ENCODE results near the gene EEF1AKMT4.

EEF1AKMT4 gene

GRCh38 chr3:184240384-184241140, 8.9 kb upstream of the EEF1AKMT4 start:
- H3K4me3 ChIP-seq (replicated peaks; ENCODE audit: low read depth, low read length), result no peak overlapping the region
- no peaks in the 10 kb centered on the region for H3K27me3 ChIP-seq (replicated peaks; ENCODE audit: control insufficient read depth, insufficient read depth, low read length)
- H3K36me3 ChIP-seq (ENCODE audit: control insufficient read depth, insufficient read depth, low read length), result peaks cover 27% of the 10 kb centered on the region
- no peak for TF ChIP-seq CTCF (IDR thresholded peaks at IDR 0.05; ENCODE audit: insufficient read depth, low read length, poor library complexity, severe bottlenecking)
- DNase-seq (ENCODE audit: extremely low read depth, insufficient read length), result no peak

- TF ChIP-seq CTCF (IDR thresholded peaks at IDR 0.05; ENCODE audit: insufficient read depth, low read length, poor library complexity, severe bottlenecking), result no peak
- Histone ChIP-seq H3K4me3 (replicated peaks; ENCODE audit: low read depth, low read length) (no peak overlapping the region), H3K27me3 (replicated peaks; ENCODE audit: control insufficient read depth, insufficient read depth, low read length) (no peaks in the 10 kb centered on the region), H3K36me3 (ENCODE audit: control insufficient read depth, insufficient read depth, low read length) (peaks cover 27% of the 10 kb centered on the region)
- DNase-seq (ENCODE audit: extremely low read depth, insufficient read length), result no peak
Observed at GRCh38 chr3:184241141-184241446, 8.4 kb upstream of the EEF1AKMT4 start.

DNA sequence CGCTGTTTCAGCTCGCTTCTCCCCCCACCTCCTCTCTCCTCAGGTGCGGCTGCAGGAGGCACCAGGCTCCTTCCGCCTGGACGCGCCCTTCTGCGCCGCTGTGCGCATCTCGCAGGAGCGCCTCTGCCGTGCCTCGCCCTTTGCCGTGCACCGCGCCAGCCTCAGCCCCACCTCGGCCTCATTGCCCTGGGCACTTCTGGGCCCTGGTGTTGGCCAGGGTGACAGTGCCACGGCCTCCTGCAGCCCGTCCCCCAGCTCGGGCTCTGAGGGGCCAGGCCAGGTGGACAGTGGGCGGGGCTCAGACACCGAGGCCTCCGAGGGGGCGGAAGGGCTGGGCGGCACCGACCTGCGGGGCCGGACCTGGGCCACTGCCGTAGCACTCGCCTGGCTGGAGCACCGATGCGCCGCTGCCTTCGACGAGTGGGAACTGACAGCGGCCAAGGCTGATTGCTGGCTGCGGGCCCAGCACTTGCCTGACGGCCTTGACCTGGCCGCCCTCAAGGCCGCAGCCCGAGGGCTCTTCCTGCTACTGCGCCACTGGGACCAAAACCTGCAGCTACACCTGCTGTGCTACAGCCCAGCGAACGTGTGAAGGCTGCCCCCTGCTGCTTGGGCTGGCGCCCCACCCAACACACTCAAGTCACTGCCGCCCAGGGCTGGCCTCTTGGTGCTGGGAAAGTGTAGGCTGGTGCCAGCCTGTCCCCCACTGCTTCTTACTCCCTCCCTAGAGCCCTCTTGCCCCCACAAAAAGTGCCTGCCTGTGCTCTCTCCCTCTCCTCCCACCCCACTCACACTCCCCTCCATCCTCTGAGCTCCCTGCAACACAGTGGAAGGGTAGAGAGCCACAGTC, 7.8 kb upstream of the EEF1AKMT4 start:
- TF ChIP-seq CTCF (IDR thresholded peaks at IDR 0.05; ENCODE audit: insufficient read depth, low read length, poor library complexity, severe bottlenecking), result peak; percentile 22
- peaks cover 27% of the 10 kb centered on the region for H3K36me3 ChIP-seq (ENCODE audit: control insufficient read depth, insufficient read depth, low read length)
- no peaks in the 10 kb centered on the region for H3K27me3 ChIP-seq (replicated peaks; ENCODE audit: control insufficient read depth, insufficient read depth, low read length)
- H3K4me3 ChIP-seq (replicated peaks; ENCODE audit: low read depth, low read length), result no peak overlapping the region
- no peak for DNase-seq (ENCODE audit: extremely low read depth, insufficient read length)

DNA sequence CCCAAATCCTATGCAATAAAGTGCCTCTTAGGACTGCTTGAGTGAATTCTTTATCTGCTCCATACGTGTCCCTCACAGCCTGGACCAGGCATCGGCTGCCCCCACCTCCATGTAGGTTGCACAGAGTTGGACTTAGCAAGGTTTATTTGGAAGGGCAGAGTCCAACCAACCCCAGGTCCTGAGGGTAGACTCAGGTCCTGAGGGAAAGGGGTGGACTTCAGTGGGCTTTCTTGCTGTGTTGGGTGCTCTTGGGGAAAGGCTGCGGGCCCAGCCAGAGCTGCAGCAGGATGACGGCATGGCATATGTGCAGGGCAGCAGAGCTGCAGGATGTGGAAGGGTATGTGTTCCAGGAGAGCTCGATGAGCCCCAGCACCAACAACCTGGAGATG, 7.2 kb upstream of the EEF1AKMT4 start:
- Histone ChIP-seq H3K4me3 (replicated peaks; ENCODE audit: low read depth, low read length) (no peak overlapping the region), H3K36me3 (ENCODE audit: control insufficient read depth, insufficient read depth, low read length) (peaks cover 27% of the 10 kb centered on the region), H3K27me3 (replicated peaks; ENCODE audit: control insufficient read depth, insufficient read depth, low read length) (no peaks in the 10 kb centered on the region)
- TF ChIP-seq CTCF (IDR thresholded peaks at IDR 0.05; ENCODE audit: insufficient read depth, low read length, poor library complexity, severe bottlenecking), result no peak
- DNase-seq (ENCODE audit: extremely low read depth, insufficient read length), result no peak

DNA sequence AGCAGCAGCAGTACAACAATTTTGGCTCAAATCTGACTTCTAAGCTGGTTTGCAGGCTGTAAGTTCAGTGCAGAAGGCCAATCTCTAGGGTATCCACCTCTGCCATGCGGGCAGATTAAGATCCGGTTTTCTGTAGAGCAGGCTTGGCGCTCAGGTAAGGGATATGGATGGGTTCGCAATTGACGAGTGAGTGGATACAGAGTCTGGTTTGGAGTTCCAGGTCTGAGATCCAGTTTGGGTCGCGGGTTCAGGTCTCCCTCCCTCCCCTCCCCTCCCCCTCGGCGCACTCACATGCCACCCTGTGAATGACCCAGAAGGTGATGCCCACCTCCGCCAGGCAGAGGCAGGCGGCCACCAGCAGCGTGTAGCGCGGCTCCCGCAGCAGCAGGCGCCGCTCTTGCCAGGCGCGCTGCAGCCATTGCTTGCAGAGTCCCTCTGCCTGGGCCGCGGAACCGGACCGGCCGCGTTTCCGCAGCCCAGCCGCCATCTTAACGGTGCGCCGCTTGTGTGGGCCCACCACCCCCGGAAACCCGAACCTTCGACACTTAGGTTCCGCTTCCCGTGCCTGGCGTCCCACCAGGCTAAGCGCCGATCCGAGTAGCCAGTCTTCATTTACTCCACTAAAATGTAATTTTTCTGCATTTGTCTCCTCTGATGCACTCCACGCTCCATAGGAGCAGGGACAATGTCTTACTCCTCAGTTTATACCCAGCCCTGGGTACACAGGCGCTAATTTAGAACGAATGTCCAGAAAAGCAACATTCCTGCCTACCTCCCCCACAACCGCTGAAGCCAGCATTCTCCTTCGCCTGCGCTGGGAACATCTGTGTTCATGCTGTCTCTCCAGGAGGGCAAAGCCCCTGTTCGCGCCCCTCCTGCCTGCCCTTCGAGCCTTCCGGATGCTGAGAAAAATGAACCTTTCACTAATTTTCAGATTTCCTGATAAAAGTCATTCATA, 739 bp upstream of the EEF1AKMT4 start, which contains the start of gene ALG3:
TSS of gene ALG3 (minus strand) at position 509 of the 958 bp plus-strand sequence. CDS start at position 487, 22 bp downstream.
- Histone ChIP-seq H3K27me3 (replicated peaks; ENCODE audit: control insufficient read depth, insufficient read depth, low read length) (no peaks in the 10 kb centered on the region), H3K36me3 (ENCODE audit: control insufficient read depth, insufficient read depth, low read length) (peaks cover 13% of the 10 kb centered on the region), H3K4me3 (replicated peaks; ENCODE audit: low read depth, low read length) (peak within 1 kb of the TSS; percentile 99)
- TF ChIP-seq CTCF (IDR thresholded peaks at IDR 0.05; ENCODE audit: insufficient read depth, low read length, poor library complexity, severe bottlenecking), result no peak
- peak; percentile 90 for DNase-seq (ENCODE audit: extremely low read depth, insufficient read length)
